Smooth muscle cell of the brain vasculature (primary cell): ENCODE results near the gene B3GNT9.

ENCODE experiments used
- DNase-seq: peaks from one replicate; pipeline ENCODE4 v3.0.0-alpha.2; 2012; ENCODE audit warnings: low read depth, low spot score

Gene B3GNT9

DNA sequence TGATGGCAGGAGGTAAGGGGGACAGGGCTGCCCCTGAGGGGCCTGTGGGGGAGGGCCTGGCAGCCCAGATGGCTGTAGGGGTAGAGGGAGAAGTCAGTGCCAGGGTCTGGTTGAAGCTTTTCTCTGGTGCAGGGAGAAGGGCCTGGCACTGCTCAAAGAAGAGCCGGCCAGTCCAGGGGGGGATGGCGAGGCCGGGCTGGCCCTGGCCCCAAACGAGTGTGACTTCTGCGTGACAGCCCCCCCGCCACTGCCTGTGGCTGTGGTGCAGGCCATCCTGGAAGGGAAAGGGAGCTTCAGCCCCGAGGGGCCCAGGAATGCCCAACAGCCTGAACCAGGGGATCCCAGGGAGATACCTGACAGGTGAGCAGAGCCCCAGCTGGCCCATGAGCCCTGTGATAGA, 16.8 kb upstream of the B3GNT9 start:
- no peak for DNase-seq

DNA sequence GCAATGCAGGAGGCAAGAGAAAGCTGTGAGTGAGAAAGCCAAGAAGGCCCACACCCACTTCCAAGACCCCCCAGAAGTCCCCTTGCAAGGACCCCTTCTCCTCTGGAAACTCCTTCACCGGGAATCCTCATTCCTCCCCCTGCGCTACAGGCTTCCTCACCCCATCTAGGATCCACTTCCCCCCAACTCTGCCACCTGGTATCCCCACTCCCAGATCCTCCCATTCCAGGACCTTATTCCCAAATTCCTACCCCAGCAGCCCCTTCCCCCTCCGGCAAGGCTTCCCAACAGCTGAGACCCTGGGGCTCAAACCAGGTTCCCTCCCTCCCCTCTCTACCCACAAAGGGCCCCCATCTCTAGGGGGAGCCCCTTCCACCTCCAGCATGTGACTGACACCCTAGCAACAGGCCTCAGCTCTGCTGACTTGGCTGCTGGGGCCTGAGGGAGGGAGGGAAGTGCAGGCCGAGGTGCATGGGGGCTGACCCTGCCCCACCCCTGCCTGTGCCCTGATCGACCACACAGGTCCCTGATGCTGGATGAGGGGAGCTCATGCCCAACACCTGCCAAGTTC, 15.9 kb upstream of the B3GNT9 start:
- no peak for DNase-seq

DNA sequence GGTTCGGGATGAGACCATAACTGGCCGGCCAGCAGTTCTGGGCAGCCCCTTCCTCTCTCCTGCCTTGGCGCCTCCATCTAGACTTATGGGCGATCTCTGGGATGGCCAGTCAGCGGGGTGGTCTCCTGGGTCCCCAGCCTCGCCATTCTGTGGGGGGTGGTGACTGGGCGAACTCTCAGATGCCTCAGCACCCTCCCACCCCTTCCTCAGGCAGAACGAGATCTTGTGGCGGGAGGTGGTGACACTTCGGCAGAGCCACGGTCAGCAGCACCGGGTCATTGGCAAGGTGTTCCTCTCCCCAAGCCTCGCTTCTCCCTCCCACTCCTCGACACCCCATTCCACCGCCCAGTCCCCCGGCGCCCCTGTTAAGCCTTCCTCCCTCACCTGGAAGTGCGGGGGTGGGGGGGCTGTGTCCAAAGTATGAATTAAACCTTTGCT, 15.3 kb upstream of the B3GNT9 start:
- no peak for DNase-seq

DNA sequence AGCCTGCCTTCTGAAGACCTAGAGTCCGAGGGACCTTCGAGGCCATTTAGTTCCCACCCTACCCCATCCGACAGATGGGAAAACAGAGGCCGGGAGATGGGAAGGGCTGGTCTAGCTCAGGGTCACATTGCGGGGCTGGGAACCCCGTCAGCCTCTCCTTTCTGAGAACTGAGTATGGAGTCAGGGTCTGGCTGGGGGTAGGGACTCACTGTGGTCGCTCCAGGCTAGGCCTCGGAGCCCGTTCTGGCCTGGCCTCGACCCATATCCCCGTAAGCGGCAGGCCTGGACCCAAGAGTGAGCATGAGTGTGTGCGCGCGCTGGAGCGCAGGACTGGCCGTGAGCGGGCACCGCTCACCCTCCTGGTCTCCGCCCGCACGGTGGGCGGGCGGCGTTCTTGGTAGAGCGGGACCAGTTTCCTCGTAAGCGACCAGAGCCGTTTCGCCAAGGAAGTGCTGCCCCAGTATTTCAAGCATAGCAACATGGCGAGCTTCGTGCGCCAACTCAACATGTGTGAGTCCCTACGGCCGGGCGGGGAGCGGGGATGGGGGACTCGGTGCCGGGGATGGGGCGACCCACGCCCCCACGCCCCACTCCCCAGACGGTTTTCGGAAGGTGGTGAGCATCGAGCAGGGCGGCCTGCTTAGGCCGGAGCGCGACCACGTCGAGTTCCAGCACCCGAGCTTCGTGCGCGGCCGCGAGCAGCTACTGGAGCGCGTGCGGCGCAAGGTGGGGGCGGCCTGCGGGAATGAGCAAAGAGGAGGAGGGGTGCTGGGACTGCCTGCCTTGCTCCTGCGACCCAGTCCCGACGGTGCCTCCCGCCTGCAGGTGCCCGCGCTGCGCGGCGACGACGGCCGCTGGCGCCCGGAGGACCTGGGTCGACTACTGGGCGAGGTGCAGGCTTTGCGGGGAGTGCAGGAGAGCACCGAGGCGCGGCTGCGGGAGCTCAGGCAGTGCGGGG, 14.6 kb upstream of the B3GNT9 start:
- no peak for DNase-seq

DNA sequence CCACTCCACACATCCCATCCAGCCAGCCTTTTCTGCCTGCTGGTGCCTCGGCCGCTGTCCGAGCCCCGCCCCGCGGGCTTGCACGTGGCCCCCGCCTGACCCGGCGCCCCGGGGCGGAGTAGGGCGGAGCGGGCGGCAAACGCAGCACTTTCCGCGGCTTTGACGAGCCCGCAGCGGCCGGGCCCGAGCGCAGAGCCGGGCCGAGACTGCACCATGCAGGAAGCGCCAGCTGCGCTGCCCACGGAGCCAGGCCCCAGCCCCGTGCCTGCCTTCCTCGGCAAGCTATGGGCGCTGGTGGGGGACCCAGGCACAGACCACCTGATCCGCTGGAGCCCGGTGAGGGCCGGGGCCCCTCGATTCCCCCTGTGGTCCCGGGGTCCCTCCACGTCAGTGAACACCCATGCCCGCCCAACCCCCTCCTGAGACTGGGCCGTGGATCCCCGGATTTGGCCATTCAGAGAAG, 13.8 kb upstream of the B3GNT9 start, which contains the start of gene HSF4:
TSS of gene HSF4 (plus strand) at position 147 of the 463 bp plus-strand sequence. CDS start at position 214, 67 bp downstream.
- DNase-seq = no peak

DNA sequence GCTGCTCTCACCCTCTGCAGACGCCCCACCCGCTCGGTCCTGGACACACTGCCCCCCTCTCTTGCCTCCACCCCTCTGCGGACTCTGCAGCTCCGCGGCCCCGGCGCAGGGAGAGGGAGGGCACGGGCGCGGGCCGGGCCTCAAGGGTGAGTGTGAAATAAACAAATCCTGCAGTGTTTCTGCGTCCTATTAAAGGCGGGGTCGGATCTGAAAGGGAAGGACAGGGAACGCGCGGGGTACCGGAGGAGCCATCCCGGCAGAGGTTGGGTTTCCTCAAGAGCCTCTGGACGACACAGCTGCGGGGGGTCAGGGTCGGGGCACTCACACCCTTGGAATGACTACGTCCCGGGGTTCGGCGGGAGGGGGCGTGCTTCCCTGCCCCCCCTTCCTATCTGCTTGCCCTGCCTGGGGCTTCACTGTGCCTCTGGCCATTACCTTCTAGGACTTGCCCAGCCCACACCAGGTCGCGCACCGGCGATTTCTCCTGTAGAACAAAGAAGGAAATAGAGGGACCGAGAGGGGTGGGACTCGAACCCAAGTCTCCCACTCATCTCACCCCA, 13.3 kb upstream of the B3GNT9 start:
- no peak for DNase-seq

DNA sequence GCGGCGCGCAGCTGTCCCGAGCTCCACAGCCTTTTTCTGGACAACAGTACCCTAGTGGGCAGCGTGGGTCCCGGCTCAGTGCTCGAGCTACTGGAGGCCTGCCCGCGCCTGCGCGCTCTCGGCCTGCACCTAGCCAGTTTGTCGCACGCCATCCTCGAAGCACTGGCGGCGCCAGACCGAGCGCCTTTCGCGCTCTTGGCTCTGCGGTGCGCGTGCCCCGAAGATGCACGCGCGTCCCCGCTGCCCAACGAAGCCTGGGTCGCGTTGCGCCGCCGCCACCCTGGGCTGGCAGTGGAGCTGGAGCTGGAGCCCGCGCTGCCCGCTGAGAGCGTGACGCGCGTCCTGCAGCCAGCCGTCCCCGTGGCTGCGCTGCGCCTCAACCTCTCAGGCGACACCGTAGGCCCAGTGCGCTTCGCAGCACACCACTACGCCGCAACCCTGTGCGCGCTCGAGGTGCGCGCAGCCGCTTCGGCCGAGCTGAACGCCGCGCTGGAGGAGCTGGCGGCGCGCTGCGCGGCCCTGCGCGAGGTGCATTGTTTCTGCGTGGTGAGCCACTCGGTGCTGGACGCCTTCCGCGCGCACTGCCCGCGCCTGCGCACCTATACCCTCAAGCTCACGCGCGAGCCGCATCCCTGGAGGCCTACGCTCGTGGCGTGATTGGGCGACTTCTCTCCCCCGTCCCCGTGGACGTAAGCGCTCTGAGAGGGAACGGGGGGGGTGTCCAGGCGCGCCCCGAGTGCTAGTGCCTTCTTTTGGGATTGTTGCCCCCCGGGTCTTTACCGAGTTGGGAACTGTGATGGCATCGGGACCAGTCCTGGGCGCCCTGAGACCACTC, 12.6 kb upstream of the B3GNT9 start:
- DNase-seq = no peak

DNA sequence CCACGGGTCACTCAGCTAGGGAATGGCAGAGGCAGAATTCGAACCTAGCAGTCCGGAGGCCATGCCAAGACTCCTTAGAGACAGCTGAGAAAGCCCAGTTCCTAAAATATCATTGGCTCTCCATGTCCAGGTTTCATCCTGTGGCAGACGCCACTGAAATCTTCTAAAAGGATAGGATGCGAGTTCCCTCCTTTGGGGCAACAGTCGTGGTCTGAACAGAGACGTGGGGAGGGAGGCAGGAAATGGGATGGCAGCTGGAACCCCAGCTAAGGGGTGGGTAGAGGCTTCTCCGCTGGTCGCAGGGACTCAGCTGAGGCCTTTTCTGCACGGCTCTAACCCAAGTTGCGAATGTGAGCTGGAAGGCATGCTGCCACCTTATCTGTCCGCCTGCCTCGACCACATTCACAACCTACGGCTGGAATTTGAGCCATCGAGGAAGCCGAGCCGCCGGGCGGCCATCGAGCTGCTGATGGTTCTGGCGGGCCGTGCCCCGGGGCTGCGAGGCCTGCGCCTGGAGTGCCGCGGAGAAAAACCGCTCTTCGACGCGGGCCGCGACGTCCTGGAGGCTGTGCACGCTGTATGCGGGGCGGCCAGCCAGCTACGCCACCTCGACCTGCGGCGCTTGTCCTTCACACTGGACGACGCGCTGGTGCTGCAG, 11.8 kb upstream of the B3GNT9 start:
- DNase-seq = no peak

DNA sequence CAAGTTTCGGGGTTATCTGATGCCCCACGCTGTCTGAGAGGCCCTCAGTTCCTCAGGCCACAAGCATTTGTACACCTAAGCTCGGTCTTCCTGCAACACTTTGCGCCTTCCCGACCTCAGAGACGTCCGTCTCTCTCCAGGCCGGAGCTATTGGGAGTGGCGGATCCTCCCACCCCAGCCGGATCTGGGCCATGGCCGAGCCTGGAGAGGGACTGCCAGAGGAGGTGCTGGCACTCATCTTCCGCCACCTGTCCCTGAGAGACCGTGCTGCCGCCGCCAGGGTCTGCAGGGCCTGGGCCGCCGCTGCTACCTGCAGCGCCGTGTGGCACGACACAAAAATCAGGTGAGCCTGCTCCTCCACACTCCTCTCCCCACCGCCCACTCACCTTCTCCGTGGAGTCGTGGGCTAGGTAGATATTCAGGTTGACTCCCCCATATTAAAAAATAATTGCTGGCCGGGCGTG, 10.8 kb upstream of the B3GNT9 start:
- no peak for DNase-seq

DNA sequence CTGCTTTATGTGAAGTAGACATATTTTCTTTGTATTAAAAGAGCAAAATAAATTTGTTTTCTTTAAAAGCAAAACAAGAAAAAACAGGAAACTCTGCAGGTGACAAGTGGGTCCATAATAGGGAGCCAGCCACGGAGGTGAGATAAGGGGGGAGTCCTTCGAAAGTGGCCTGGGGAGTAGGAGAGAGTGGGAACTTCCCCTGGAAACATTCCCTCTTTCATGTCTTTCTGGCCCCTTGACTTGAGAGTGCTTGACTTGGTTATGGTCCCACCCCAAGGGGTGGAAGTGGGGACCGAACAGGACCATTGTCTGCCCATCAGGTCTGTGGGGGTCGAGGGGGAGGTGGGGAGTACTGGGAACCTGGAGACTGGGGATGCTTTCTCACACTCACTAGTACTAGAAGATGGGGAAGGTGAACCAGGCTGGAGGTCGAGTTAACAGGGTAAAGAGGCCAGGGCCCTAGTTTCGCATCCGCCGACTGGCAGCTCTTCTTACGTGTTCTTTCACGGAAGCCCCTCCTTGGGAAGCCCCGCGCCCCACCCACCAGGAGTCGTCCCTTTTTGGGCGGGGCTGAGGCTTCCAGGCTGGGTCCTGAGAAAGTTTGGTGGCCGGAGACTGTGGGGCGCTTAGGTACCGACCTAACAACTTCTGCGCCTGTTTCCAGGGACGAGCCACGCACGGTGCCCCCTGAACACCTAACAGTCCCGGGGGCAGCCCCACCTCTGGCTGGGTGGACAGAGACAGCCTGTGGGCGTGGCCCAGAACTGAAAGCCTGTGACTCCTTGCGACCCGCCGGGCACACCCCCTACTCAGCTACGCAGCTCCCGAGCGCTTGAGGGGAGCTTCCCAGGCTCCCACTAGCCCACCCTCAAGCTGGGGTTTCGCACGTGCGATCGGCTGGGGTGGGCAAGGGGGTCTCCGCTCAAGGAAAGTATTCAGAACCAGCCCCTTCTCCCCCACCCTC, 8.1 kb upstream of the B3GNT9 start:
- no peak for DNase-seq

DNA sequence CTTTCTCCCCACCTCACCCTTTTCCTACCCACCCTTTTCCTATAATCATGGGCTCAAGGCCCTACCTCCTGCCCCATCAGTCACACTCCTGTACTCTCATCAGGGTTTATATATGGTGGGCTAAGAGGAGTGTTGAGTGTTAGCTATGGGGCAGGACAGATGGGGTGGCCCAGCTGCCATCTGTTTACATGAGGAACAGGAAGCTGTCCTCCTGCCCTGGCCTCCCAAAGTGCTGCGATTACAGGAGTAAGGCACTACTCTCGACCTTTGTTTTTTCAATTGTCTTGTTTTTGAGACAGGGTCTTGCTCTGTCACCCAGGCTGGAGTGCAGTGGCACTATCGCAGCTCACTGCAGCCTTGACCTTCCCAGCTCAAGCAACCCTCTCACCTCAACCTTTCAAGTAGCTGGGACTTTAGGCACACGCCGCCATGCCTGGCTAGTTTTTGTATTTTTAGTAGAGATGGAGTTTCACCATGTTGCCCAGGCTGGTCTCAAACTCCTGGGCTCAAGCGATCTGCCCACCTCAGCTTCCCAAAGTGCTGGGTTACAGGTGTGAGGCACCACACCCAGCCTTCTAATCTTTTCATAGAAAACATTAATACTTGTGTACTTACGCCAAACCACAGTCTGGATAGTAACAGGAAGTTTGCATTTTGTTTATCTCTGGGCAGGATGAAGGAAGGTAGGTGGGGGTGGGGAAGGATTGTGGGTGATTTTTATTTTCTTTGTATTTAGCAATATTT, 7.3 kb upstream of the B3GNT9 start:
- no peak for DNase-seq

DNA sequence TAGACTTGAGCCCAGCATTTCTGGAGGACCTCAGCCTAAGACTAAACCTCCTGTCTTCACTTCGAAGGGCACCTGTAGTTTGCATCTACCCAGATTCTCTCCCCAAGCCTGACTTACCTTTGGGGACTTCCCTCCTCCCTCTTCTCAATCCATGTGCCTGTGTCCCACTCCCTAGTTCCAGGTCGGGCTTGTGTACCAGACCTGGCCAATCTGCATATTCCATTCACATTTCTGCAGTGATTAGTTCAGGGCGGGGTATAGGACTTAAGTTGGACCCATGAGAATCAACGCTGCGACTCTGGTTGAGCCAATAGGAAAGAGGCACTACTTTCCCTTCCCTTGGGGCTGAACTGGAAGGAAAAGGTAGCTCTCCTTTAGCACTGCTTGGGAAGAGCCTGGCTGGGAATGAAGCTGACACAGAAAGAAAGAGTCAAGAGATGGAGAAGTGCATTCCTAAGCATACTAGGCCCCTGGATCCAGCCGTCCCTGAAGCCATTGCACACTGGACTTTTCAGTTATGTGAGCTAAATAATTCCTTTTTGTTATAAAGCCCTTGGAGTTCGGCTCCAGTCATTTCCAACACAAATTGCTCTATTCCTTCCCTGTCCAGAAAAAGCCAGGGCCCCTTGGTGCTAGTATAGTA, 6.4 kb upstream of the B3GNT9 start:
- DNase-seq = no peak

DNA sequence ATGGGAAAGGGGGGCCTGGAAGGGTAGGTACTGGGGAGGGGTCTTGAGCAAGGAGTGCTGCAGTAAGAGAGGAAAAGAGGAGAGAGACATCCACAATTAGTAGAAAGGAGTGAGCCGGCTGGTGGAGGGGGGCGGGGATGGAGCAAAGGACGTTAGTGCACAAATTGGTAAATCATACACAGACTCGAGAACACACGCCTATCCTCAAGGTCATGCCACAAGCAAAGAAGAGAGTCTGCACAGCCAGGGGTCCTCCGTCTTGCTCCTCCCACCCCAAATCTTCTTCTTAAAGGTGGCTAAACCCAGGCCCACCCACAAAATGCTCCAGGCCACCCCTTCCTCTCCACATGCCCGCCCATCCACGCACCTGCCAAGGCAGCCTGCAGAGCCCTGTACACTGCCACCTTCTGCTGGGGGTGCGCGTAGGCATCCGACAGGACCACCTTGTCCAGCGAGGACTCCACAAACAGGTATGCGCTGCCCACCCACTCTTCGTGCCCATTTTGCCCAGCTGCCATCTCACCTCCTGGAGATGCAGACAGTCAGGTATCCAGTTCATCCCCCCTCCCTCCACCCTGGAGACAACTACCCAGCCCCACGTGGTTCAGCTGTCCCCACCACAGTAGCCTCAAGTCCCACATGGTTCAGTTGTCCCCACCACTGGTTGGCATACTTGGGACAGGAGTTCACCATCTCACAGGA, 5.5 kb upstream of the B3GNT9 start:
- DNase-seq = no peak

DNA sequence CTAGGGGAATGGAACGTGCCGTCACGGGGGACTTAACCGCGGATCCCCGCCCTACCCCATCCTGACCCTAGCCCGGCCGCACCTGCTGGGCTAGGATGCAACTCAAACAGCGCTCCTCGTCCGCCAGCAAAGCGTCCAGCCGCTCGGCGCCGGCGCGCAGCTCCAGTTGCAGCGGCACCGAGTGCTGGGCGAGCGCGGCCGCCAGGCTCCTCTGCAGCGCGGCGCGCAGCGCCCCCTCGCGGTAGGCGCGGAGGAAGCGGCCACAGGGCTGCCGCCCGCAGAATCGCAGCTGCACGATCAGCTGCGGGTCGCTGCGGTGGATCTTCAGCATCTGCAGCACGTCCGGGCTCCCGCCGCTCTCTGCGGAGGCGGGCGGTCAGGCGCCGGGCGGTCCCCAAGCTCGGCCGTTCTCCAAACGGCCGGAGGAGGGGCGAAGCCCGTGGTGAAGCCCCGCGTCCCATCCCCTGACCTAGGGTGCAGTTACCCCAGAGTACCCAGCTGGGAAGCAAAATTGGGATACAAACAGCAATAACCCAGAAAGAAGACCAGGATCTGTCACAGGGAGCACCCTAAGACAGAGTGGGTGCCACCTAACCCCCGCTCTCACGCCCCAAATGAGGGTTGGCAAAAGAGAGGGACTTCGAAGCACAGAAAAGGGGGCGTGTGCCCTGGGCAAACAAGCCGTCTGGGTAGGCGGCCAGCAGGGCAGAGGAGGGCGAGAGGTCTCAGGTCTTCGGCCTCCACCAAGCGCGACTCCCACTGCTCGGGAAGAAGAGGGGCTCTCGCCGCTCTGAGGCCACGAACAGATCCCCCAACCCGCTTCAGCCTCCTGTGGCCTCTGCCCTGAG, 4.7 kb upstream of the B3GNT9 start:
- DNase-seq = no peak

DNA sequence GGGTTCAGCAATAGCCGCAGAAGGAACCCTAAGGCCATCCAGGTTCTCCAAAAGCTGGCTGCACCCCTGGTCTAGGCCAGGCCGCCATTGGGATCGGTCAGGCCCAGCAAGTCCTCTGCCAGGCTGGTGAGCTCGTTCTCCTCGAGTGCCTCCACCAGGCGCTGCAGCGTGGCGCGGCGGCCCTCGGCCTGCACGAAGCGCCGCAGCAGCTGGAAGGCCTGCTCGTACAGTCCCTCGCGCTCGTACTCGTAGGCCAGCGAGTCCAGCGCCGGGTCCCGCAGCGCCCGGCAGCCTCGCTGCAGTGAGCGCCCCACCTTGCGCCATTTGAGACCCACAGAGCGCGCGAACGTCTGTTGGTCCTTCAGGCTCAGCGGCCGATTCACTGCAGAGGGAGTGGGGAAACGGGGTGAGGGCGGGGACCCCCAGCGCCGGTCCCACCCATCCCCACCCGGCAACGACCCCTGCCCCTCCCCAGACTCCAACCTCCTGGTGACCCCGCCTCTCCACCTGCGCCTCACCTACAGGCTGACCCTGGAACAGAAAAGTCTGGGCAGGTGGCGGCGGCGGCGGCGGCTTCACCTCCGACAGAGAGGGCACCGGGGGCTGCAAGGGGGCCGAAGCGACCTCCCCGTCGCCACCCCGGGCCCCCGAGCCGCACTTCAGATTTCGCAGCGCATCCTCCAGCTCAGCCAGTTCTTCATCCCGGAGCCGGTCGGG, 3.9 kb upstream of the B3GNT9 start:
- DNase-seq = no peak

DNA sequence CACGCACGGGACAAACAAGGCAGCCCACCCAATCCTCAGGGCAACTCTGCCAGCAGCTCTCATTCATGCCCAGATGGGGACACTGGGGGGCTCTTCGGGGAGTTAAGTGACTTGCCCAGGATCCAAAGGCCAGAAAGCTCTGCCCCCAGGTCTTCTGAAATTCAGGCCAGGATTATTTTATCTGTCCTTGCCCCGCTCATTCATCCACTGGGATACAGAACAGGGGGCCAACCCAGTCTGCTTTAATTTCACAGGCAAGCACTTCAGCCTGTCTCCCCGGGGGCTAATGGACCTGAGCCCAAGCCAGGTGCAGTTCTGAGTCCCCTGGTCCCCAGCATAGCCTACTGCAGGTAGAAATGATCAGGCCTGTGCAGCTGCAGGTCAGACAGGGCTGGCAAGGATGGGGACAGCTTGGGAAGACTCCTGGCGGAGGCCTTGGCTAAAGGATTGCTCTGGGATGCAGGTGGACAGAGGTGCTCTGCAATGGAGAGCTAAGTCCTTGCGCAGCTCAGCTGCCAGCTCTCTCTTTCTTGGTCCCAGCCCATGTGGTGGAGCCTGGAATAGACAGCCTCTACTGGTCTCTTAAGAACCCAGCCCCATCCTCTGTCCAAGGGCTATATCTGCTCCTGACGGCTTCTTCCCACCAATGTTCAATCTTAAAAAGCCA, 766 bp upstream of the B3GNT9 start:
- DNase-seq = no peak
